GM13976 (cell line): ENCODE results near the gene CHL1.

Experiments used
- DNase-seq: peaks from one replicate; pipeline ENCODE4 v3.0.0; 2012; ENCODE audit warnings: low spot score
- in situ Hi-C: fragments of 300-500 bp; cut with MboI; formaldehyde crosslinking; loops from one replicate; pipeline ENCODE4 v1.12.0; 2022; ENCODE audit warnings: low sequenced_read_pairs, mixed read lengths, inconsistent platforms; ENCODE audit not compliant: unreplicated experiment
- TF ChIP-seq, protein P1 (sequence below): IDR thresholded peaks from 2 replicates; pipeline ENCODE4 v1.5.1; 2012; ENCODE audit warnings: borderline replicate concordance, mild to moderate bottlenecking; ENCODE audit not compliant: insufficient read depth; ENCODE audit errors: extremely low read depth, missing control alignments, control extremely low read depth

CHL1 gene

DNA sequence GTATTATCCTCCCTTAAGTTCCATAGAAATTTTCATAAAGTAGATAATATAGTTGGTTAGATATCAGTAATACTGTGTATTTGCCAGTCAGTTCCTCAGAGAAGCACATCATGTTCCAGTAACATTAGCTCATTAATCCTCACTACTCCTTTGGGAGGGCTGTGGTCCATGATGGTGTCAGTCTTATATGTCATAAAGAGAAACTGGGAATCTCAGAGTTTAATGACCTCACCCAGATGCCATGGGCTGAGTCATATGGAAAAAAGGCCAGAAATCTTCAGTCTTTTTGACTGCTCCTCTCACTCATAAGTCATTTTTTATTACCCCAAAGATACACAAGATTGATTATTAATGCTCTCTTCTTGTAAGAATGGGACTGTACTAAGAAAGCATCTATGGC lies 188.6 kb downstream of the CHL1 start:
- DNase-seq: no peak
- TF ChIP-seq, protein P1, sequence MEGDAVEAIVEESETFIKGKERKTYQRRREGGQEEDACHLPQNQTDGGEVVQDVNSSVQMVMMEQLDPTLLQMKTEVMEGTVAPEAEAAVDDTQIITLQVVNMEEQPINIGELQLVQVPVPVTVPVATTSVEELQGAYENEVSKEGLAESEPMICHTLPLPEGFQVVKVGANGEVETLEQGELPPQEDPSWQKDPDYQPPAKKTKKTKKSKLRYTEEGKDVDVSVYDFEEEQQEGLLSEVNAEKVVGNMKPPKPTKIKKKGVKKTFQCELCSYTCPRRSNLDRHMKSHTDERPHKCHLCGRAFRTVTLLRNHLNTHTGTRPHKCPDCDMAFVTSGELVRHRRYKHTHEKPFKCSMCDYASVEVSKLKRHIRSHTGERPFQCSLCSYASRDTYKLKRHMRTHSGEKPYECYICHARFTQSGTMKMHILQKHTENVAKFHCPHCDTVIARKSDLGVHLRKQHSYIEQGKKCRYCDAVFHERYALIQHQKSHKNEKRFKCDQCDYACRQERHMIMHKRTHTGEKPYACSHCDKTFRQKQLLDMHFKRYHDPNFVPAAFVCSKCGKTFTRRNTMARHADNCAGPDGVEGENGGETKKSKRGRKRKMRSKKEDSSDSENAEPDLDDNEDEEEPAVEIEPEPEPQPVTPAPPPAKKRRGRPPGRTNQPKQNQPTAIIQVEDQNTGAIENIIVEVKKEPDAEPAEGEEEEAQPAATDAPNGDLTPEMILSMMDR: no peak
- in situ Hi-C loops: no loop called here

DNA sequence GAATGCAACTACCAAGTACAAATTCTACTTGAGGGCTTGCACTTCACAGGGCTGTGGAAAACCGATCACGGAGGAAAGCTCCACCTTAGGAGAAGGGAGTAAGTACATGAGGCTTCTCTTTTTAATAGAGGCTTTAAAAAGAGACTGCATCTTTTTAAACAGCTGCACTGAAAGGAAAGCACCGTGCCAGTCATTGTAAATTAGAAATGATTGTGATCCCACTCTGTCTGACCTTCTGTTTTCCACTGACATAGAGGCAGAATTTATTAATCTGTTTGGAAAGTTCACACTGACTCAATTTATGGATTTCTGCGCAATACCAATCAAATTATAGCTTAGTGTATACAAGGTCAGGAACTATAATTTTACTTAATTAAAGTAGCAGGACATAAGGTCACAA lies 198.2 kb downstream of the CHL1 start:
- TF ChIP-seq, protein P1: no peak
- DNase-seq: no peak
- in situ Hi-C loops: no loop called here

DNA sequence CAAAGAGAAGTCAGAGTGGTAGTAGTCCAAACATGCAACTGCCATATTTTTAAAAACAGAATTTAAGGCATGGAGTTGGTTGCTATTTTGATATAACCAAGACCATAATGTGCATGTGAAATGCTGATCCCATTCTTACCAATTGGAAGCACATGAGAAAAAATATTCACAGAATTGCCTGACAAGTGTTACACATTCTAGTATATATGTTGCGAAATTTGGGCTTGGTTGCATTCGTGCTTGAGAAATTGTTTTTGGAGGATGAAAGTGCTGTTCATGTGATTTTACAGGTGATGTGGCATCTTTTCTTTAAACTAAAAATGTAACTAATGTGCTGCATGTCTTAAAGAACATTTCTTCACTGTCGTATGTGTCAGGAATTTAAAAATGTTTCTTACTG lies 199.7 kb downstream of the CHL1 start:
- TF ChIP-seq, protein P1: no peak
- DNase-seq: no peak
- in situ Hi-C loops: no loop called here

DNA sequence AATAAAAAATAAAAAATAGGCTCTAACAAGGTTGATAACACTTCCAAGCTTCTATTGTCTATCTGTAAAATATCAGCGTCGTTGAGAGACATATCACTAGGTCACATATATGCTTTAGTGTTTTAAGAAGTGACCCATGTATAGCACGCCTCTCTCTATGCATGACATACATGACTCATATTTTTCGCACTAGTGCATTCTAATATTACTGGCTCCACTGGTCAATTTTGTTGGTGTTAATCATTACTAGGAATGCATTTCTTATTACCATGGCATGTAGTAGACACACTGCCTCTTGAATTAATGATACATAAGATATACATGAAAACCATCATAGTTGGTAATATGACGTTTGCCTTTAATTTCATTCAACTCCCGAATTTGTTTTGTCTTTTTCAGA lies 203.1 kb downstream of the CHL1 start:
- DNase-seq: no peak
- in situ Hi-C loops: no loop called here
- TF ChIP-seq, protein P1: no peak

DNA sequence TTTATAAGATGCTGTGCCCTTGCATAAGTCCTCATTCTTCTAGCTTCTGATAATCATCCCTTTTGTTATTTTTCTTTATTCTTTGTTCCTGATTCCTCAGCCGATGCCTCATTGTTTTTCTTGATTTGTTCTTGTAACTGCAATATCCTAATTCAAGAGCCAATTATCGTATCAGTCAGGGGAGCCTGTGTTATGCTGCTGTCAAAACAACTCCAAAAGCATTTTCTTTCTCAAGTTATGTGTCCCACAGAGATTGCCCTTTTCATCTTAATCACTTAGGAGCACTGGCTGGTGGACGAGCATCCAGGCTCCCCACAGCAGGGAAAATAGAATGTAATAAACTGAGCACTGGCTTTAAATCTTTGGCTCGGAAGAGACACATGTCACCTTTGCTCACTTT lies 207.3 kb downstream of the CHL1 start:
- no peak for DNase-seq
- in situ Hi-C loops: no loop called here
- TF ChIP-seq, protein P1: no peak

DNA sequence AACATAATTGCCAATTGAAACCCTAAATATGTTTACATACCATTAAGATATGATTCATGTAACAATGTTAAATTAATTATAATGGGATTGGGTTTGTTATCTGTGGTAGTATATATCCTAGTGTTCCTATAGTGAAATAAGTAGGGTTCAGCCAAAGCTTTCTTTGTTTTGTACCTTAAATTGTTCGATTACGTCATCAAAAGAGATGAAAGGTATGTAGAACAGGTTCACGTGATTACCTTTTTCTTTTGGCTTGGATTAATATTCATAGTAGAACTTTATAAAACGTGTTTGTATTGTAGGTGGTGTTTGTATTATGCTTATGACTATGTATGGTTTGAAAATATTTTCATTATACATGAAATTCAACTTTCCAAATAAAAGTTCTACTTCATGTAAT lies 212.4 kb downstream of the CHL1 start:
- TF ChIP-seq, protein P1: no peak
- in situ Hi-C loops: no loop called here
- DNase-seq: no peak

DNA sequence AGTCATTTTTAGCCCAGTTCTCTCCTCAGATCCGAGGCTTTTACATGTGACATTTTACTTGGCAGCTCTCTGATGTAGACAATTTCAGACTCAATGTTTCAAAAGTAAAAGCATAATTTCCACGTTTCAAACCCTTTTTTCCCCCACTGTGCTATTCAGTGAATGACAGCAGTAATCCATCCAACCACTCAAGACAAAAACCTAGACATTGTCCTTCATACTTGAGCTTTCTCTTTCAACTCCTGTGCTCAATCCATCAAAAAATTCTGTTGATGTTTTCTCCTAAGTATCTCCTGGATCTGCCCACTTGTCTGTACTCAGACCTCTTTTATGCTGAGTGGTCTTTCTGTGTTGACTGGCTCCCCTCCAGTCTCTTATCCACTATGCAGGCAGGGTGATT lies 214.7 kb downstream of the CHL1 start:
- in situ Hi-C loops: no loop called here
- TF ChIP-seq, protein P1: no peak
- no peak for DNase-seq
